MM.1S (cell line): ENCODE measurements around the gene XPO4.
"Not testable (repeated sequence)": the region's sequence is repeated elsewhere in the genome, so short reads cannot be mapped to it uniquely, and the experiment has no call there.

ENCODE experiments used
- DNase-seq: peaks from one replicate; pipeline ENCODE4 v3.0.0-alpha.2; 2015
- H2AFZ ChIP-seq: fragments of 300-600 bp; sonication (generic); 2 replicates; pipeline ENCODE4 v1.6.0; 2016; ENCODE audit warnings: antibody characterized with exemption, low read length
- H3F3A ChIP-seq: fragments of 300-600 bp; sonication (generic); 2 replicates; pipeline ENCODE4 v1.6.1; 2016; ENCODE audit warnings: mild to moderate bottlenecking, antibody characterized with exemption, low read length, moderate library complexity, mixed read lengths; ENCODE audit not compliant: insufficient read depth
- H3K27ac ChIP-seq: fragments of 300-600 bp; sonication (generic); 2 replicates; pipeline ENCODE4 v1.5.1; 2016; ENCODE audit warnings: mild to moderate bottlenecking, low read length
- H3K27me3 ChIP-seq: fragments of 300-600 bp; sonication (generic); replicated peaks from 2 replicates; pipeline ENCODE4 v1.6.0; 2016; ENCODE audit warnings: low read length; ENCODE audit not compliant: insufficient read depth
- H3K36me3 ChIP-seq: fragments of 300-600 bp; sonication (generic); replicated peaks from 2 replicates; pipeline ENCODE4 v1.6.1; 2016; ENCODE audit warnings: mild to moderate bottlenecking, low read length, mixed read lengths; ENCODE audit not compliant: insufficient read depth
- H3K4me1 ChIP-seq: fragments of 300-600 bp; sonication (generic); 2 replicates; pipeline ENCODE4 v1.6.1; 2016; ENCODE audit warnings: low read length, mixed read lengths
- H3K4me2 ChIP-seq: fragments of 300-600 bp; sonication (generic); 2 replicates; pipeline ENCODE4 v1.6.0; 2016; ENCODE audit warnings: low read depth, low read length
- H3K4me3 ChIP-seq: fragments of 300-600 bp; sonication (generic); 2 replicates; pipeline ENCODE4 v1.5.1; 2016; ENCODE audit warnings: low read length, mixed read lengths
- H3K79me2 ChIP-seq: fragments of 300-600 bp; sonication (generic); 2 replicates; pipeline ENCODE4 v1.6.1; 2016; ENCODE audit warnings: mixed run types, low read length, mixed read lengths
- H3K9ac ChIP-seq: fragments of 300-600 bp; sonication (generic); 2 replicates; pipeline ENCODE4 v1.6.1; 2016; ENCODE audit warnings: low read length, mixed read lengths
- H3K9me2 ChIP-seq: fragments of 300-600 bp; sonication (generic); replicated peaks from 2 replicates; pipeline ENCODE4 v1.6.1; 2016; ENCODE audit warnings: mild to moderate bottlenecking, low read length, mixed read lengths; ENCODE audit not compliant: insufficient read depth
- H3K9me3 ChIP-seq: fragments of 300-600 bp; sonication (generic); replicated peaks from 2 replicates; pipeline ENCODE4 v1.6.1; 2016; ENCODE audit warnings: mild to moderate bottlenecking, low read length, mixed read lengths; ENCODE audit not compliant: insufficient read depth
- H4K20me1 ChIP-seq: fragments of 300-600 bp; sonication (generic); 2 replicates; pipeline ENCODE4 v1.6.1; 2016; ENCODE audit warnings: mild to moderate bottlenecking, low read length, moderate library complexity, mixed read lengths; ENCODE audit not compliant: insufficient read depth
- EZH2 ChIP-seq: fragments of 300-600 bp; sonication (generic); optimal IDR thresholded peaks from 2 replicates; pipeline ENCODE3; 2017; ENCODE audit warnings: low read depth, mild to moderate bottlenecking, antibody characterized with exemption, low read length, mixed read lengths
- EZH2phosphoT487 ChIP-seq: fragments of 300-600 bp; sonication (generic); IDR thresholded peaks from 2 replicates; pipeline ENCODE4 v1.6.1; 2018; ENCODE audit warnings: antibody characterized with exemption, low read length
- TF ChIP-seq, protein P1 (sequence below): fragments of 300-600 bp; sonication (generic); IDR thresholded peaks from 2 replicates; pipeline ENCODE4 v1.5.1; 2016; ENCODE audit warnings: antibody characterized with exemption, low read length, mixed read lengths

The XPO4 gene

DNA sequence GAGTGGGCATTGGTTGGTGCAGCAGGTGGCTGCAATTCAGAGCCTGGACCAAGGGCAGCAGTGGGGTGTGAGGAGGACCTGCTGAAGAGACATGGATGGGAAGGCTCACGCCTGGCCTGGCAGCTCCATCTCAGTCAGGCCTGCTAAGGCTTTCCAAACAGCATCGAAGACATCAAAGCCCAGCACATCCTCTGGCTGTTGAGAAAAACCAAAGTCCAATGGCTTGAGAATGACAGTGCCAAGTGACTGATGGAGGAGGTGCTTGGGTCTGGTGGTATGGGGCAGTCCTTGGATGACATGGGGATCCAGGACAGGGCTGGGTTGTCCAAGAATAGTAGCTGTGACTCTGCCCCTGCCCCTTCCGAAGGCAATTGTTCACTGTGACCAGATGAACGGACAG lies 19.0 kb upstream of the XPO4 start:
- no peaks in the 10 kb centered on the region for H3K36me3 ChIP-seq

DNA sequence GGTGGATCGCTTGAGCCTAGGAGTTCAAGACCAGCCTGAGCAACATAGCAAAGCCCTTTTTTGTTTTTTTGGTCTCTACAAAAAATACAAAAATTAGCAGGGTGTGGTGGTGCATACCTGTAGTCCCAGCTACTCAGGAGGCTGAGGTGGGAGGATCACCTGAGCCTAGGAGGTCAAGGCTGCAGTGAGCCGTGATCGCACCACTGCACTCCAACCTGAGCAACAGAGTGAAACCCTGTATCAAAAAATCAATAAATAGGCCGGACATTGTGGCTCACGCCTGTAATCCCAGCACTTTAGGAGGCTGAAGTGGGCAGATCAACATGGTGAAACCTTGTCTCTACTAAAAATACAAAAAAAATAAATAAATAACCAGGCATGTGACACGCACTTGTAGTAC lies 13.1 kb upstream of the XPO4 start:
- H3K4me1 ChIP-seq, H3K9ac ChIP-seq, H2AFZ ChIP-seq, H3K9me2 ChIP-seq, DNase-seq, H3F3A ChIP-seq, H3K27me3 ChIP-seq, H3K36me3 ChIP-seq, H3K4me3 ChIP-seq, H3K79me2 ChIP-seq, H4K20me1 ChIP-seq, H3K4me2 ChIP-seq, H3K27ac ChIP-seq, H3K9me3 ChIP-seq: not testable (repeated sequence)

More for the DNA sequence above, 19.0 kb upstream of the XPO4 start:
- DNase-seq = no peak
- no peak overlapping the region for H3K4me3 ChIP-seq
- H3F3A ChIP-seq = no peaks in the 10 kb centered on the region
- H3K9me2 ChIP-seq = no peaks in the 10 kb centered on the region
- H3K9me3 ChIP-seq = no peaks in the 10 kb centered on the region
- no peaks in the 10 kb centered on the region for H3K4me1 ChIP-seq
- no peak overlapping the region for H2AFZ ChIP-seq
- H3K27ac ChIP-seq = no peak overlapping the region
- H3K4me2 ChIP-seq = no peak overlapping the region
- no peaks in the 10 kb centered on the region for H4K20me1 ChIP-seq
- no peaks in the 10 kb centered on the region for H3K79me2 ChIP-seq
- TF ChIP-seq, protein P1, sequence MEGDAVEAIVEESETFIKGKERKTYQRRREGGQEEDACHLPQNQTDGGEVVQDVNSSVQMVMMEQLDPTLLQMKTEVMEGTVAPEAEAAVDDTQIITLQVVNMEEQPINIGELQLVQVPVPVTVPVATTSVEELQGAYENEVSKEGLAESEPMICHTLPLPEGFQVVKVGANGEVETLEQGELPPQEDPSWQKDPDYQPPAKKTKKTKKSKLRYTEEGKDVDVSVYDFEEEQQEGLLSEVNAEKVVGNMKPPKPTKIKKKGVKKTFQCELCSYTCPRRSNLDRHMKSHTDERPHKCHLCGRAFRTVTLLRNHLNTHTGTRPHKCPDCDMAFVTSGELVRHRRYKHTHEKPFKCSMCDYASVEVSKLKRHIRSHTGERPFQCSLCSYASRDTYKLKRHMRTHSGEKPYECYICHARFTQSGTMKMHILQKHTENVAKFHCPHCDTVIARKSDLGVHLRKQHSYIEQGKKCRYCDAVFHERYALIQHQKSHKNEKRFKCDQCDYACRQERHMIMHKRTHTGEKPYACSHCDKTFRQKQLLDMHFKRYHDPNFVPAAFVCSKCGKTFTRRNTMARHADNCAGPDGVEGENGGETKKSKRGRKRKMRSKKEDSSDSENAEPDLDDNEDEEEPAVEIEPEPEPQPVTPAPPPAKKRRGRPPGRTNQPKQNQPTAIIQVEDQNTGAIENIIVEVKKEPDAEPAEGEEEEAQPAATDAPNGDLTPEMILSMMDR = no peak
- TF ChIP-seq EZH2 (no peak), EZH2phosphoT487 (no peak)
- no peaks in the 10 kb centered on the region for H3K27me3 ChIP-seq
- no peak overlapping the region for H3K9ac ChIP-seq

DNA sequence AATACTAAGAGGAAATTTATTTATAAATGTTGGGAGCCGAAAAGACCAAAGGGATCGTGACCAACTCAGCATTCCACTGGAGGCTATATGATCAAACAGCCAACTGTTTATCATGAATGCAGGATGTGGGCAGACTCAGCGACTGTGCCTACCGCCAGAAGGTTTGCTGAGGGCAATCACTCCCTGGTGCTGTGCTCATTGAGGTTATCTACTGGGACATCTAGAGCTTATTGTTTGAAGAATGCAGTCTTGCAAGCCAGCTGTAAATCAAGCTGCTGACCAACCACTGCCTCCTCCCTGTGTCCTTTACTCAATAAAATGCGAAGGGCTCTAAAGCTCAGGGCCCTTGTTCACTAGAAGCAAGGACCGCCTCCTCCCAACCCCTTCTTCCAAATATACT lies 8.5 kb upstream of the XPO4 start:
- no peaks in the 10 kb centered on the region for H3K4me1 ChIP-seq
- H3K9ac ChIP-seq = no peak overlapping the region
- H3K9me3 ChIP-seq = no peaks in the 10 kb centered on the region
- no peaks in the 10 kb centered on the region for H4K20me1 ChIP-seq
- no peaks in the 10 kb centered on the region for H3K9me2 ChIP-seq
- DNase-seq = no peak
- H2AFZ ChIP-seq = no peak overlapping the region
- no peaks in the 10 kb centered on the region for H3K79me2 ChIP-seq
- no peaks in the 10 kb centered on the region for H3F3A ChIP-seq
- no peak overlapping the region for H3K4me3 ChIP-seq
- no peaks in the 10 kb centered on the region for H3K36me3 ChIP-seq
- H3K4me2 ChIP-seq = no peak overlapping the region
- no peak overlapping the region for H3K27ac ChIP-seq
- TF ChIP-seq EZH2phosphoT487 (no peak), EZH2 (no peak)
- TF ChIP-seq, protein P1 = no peak
- H3K27me3 ChIP-seq = no peaks in the 10 kb centered on the region

DNA sequence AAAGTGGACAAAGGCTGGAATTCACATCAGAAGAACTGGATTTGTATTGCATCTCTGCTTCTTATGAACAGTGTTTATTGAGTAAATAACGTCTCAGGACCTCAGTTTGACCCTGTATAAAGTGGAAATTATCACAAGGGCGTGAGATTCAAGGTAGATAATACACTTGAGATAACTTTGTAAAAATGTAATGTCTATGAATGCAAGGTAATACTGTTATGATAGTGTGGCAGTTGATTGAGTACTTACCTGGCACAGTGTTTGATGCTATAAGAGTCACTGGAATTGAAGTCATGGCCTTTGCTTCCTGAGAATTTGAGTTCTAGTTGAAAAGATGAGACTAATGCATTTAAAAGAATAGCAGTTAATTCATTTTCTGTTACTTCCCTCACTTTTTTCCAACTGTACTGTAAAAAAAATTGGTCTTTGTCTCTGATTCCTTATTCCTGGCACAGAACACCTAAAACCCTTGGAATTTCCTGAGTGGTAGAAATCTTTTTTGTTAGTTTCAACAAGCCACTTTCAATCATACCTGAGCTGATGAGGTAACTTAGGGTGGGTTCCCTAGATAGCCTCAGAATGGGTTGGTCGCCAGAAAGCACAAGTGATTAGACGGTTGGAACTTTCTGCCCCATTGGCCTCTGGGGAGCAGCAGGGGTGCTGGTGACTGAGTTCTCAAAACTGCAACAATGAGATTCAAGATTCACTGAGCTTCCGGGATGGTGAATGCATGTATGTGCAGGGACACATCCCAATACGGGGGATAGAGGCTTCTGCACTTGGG lies 6.4 kb upstream of the XPO4 start:
- Histone ChIP-seq H3F3A (no peaks in the 10 kb centered on the region), H3K79me2 (no peaks in the 10 kb centered on the region), H3K4me3 (no peak overlapping the region), H3K27ac (no peak overlapping the region), H3K4me2 (no peak overlapping the region), H2AFZ (no peak overlapping the region), H3K36me3 (no peaks in the 10 kb centered on the region), H4K20me1 (no peaks in the 10 kb centered on the region), H3K9me2 (no peaks in the 10 kb centered on the region), H3K27me3 (no peaks in the 10 kb centered on the region), H3K9ac (no peak overlapping the region), H3K9me3 (no peaks in the 10 kb centered on the region), H3K4me1 (no peaks in the 10 kb centered on the region)
- no peak for DNase-seq
- TF ChIP-seq EZH2phosphoT487 (no peak), EZH2 (no peak)
- TF ChIP-seq, protein P1 = no peak
